Stimulated activated naive CD8-positive, alpha-beta T cell treated with anti-CD3 and anti-CD28 coated beads, Interleukin-15, Interleukin-2, amounts not matched to agents 100 U/mL and 50 U/mL, for 24 hours (primary cell): ENCODE data around the gene GAREM1.
"Not testable (repeated sequence)": the region's sequence is repeated elsewhere in the genome, so short reads cannot be mapped to it uniquely, and the experiment has no call there.

ENCODE experiments used
- ATAC-seq: fragments of 150-1000 bp; cut with Tn5 transposase; one replicate; pipeline ENCODE4 v1.10.0; 2021
- DNase-seq: peaks from one replicate; pipeline ENCODE4 v3.0.0; 2021

Gene GAREM1

GRCh38 chr18:32291623-32292022 lies 179.1 kb downstream of the GAREM1 start:
- DNase-seq, ATAC-seq: not testable (repeated sequence)

- ATAC-seq (no peak), DNase-seq (no peak)
Observed at GRCh38 chr18:32290810-32291209, 179.9 kb downstream of the GAREM1 start.

- no peak for ATAC-seq
- DNase-seq = peak; percentile 12
Observed at GRCh38 chr18:32289483-32290075, 181.1 kb downstream of the GAREM1 start.

- ATAC-seq = no peak
Observed at GRCh38 chr18:32287873-32288272, 182.8 kb downstream of the GAREM1 start.

GRCh38 chr18:32287249-32287648 lies 183.4 kb downstream of the GAREM1 start:
- no peak for DNase-seq
- ATAC-seq = no peak

More at GRCh38 chr18:32287873-32288272, 182.8 kb downstream of the GAREM1 start:
- no peak for DNase-seq

- ATAC-seq (no peak), DNase-seq (no peak)
Observed at GRCh38 chr18:32286749-32287148, 183.9 kb downstream of the GAREM1 start.

GRCh38 chr18:32284284-32284683 lies 186.4 kb downstream of the GAREM1 start:
- no peak for ATAC-seq
- no peak for DNase-seq

GRCh38 chr18:32280911-32281310 lies 189.8 kb downstream of the GAREM1 start:
- no peak for ATAC-seq
- DNase-seq = no peak

- ATAC-seq = no peak
Observed at GRCh38 chr18:32280188-32280783, 190.4 kb downstream of the GAREM1 start.

GRCh38 chr18:32278177-32278799 lies 192.4 kb downstream of the GAREM1 start:
- DNase-seq = no peak

More at GRCh38 chr18:32280188-32280783, 190.4 kb downstream of the GAREM1 start:
- DNase-seq = no peak

GRCh38 chr18:32277549-32277948 lies 193.1 kb downstream of the GAREM1 start:
- ATAC-seq (no peak), DNase-seq (no peak)

More at GRCh38 chr18:32278177-32278799, 192.4 kb downstream of the GAREM1 start:
- ATAC-seq = no peak

- DNase-seq (no peak), ATAC-seq (no peak)
Observed at GRCh38 chr18:32276906-32277305, 193.8 kb downstream of the GAREM1 start.

GRCh38 chr18:32276256-32276655 lies 194.4 kb downstream of the GAREM1 start:
- DNase-seq (no peak), ATAC-seq (no peak)

- ATAC-seq = no peak
- no peak for DNase-seq
Observed at GRCh38 chr18:32275221-32275620, 195.5 kb downstream of the GAREM1 start.

GRCh38 chr18:32274307-32274706 lies 196.4 kb downstream of the GAREM1 start:
- no peak for ATAC-seq
- DNase-seq = no peak

GRCh38 chr18:32271672-32272208 lies 198.9 kb downstream of the GAREM1 start:
- no peak for ATAC-seq
- DNase-seq = peak; percentile 12

GRCh38 chr18:32270341-32270740 lies 200.3 kb downstream of the GAREM1 start:
- ATAC-seq = no peak
- no peak for DNase-seq

- ATAC-seq = no peak
- no peak for DNase-seq
Observed at GRCh38 chr18:32267463-32267862, 203.2 kb downstream of the GAREM1 start.

- DNase-seq = no peak
- no peak for ATAC-seq
Observed at GRCh38 chr18:32264401-32264800, 206.3 kb downstream of the GAREM1 start.

GRCh38 chr18:32262092-32262491 lies 208.6 kb downstream of the GAREM1 start:
- DNase-seq = no peak
- no peak for ATAC-seq

GRCh38 chr18:32261003-32261402 lies 209.7 kb downstream of the GAREM1 start:
- ATAC-seq = no peak

GRCh38 chr18:32259553-32259952 lies 211.1 kb downstream of the GAREM1 start:
- no peak for DNase-seq
- ATAC-seq = no peak

More at GRCh38 chr18:32261003-32261402, 209.7 kb downstream of the GAREM1 start:
- DNase-seq = no peak

GRCh38 chr18:32258558-32259204 lies 212.0 kb downstream of the GAREM1 start:
- ATAC-seq = no peak
- no peak for DNase-seq
